WERI-Rb-1 (cell line): ENCODE measurements around the gene CD99.

Experiments used
- DNase-seq: peaks from one replicate; pipeline ENCODE4 v3.0.0-alpha.2; 2020
- H3K27ac ChIP-seq: fragments of 250-450 bp; sonication (Bioruptor Pico); 2 replicates; pipeline ENCODE4 v1.5.1; 2020; ENCODE audit warnings: mild to moderate bottlenecking, moderate library complexity
- H3K27me3 ChIP-seq: fragments of 250-450 bp; sonication (Bioruptor Pico); 2 replicates; pipeline ENCODE4 v1.5.1; 2021; ENCODE audit warnings: mild to moderate bottlenecking, low read depth, moderate library complexity; ENCODE audit not compliant: insufficient read depth, severe bottlenecking
- H3K36me3 ChIP-seq: fragments of 250-450 bp; sonication (Bioruptor Pico); 2 replicates; pipeline ENCODE4 v1.5.1; 2020; ENCODE audit warnings: mild to moderate bottlenecking, moderate library complexity
- H3K4me3 ChIP-seq: 2 replicates; pipeline ENCODE4 v1.5.1; 2011; ENCODE audit warnings: low read depth, mild to moderate bottlenecking, control low read depth, low read length
- H3K9me3 ChIP-seq: fragments of 250-450 bp; sonication (Bioruptor Pico); 2 replicates; pipeline ENCODE4 v1.5.1; 2021; ENCODE audit warnings: mild to moderate bottlenecking, moderate library complexity; ENCODE audit not compliant: severe bottlenecking
- TF ChIP-seq, protein P1 (sequence below): IDR thresholded peaks from 2 replicates; pipeline ENCODE4 v1.5.1; 2011; ENCODE audit warnings: low read depth, mild to moderate bottlenecking, control low read depth, inconsistent platforms, low read length

CD99 gene

DNA sequence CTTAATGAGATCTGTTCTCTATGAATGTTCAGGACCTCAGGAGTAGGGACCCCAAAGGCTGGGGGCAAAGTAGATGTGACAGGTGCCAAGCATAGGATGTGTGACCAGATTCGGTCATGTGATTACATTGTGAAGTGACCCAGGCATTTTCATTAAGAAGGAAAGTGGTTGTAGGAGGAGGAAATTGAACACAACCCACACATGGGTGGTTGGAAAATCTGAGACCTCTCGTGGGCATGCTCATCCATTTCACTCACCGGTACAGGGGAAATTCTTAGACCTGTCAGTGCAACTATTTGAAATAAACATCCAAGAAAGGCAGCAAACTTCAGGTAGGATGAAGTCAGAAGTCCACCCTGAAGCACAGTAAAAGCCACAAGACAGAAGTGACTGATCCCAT lies 43.5 kb upstream of the CD99 start:
- TF ChIP-seq, protein P1, sequence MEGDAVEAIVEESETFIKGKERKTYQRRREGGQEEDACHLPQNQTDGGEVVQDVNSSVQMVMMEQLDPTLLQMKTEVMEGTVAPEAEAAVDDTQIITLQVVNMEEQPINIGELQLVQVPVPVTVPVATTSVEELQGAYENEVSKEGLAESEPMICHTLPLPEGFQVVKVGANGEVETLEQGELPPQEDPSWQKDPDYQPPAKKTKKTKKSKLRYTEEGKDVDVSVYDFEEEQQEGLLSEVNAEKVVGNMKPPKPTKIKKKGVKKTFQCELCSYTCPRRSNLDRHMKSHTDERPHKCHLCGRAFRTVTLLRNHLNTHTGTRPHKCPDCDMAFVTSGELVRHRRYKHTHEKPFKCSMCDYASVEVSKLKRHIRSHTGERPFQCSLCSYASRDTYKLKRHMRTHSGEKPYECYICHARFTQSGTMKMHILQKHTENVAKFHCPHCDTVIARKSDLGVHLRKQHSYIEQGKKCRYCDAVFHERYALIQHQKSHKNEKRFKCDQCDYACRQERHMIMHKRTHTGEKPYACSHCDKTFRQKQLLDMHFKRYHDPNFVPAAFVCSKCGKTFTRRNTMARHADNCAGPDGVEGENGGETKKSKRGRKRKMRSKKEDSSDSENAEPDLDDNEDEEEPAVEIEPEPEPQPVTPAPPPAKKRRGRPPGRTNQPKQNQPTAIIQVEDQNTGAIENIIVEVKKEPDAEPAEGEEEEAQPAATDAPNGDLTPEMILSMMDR: no peak
- no peak for DNase-seq
- Histone ChIP-seq H3K4me3 (no peak overlapping the region), H3K27ac (no peak overlapping the region), H3K27me3 (no peaks in the 10 kb centered on the region), H3K36me3 (no peaks in the 10 kb centered on the region), H3K9me3 (no peaks in the 10 kb centered on the region)

DNA sequence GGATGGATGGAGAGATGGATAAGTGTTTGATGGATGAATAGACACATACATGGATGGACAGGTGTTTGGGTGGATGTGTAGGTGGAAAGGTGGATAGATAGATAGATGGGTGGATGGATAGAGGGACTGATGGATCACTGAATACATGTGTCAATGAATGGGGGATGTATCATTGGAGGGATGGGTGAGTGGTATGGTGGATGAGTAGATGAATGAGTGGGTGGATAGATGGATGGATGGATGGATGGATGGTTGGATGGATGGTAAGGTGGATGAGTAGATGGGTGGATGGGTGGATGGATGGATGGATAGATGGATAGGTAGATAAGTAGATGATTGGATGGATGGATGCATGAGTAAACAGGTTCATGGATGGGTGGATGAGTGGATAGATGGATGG lies 41.1 kb upstream of the CD99 start:
- H3K36me3 ChIP-seq: no peaks in the 10 kb centered on the region
- H3K27ac ChIP-seq: no peak overlapping the region
- H3K9me3 ChIP-seq: no peaks in the 10 kb centered on the region
- no peak for DNase-seq
- TF ChIP-seq, protein P1: no peak
- no peak overlapping the region for H3K4me3 ChIP-seq
- no peaks in the 10 kb centered on the region for H3K27me3 ChIP-seq

DNA sequence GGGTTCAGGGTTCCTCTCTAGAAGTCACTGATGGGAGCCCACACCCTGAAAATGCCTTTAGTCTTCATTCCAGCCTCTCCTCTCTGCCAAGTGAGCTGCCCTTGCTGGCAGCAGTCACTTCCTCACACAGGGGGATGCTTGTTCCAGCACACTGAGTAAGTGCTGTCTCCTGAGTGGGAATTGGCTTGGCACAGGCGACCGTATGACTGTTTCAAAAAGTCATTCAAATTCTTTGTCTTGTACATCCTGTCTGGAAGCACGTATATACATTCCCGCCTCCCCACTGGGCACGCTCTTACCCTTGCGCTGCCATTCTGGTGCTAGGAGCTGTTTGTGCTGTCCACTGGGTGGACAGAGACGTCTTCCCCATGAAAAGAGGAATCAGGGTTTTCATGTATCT lies 40.2 kb upstream of the CD99 start:
- no peaks in the 10 kb centered on the region for H3K27me3 ChIP-seq

DNA sequence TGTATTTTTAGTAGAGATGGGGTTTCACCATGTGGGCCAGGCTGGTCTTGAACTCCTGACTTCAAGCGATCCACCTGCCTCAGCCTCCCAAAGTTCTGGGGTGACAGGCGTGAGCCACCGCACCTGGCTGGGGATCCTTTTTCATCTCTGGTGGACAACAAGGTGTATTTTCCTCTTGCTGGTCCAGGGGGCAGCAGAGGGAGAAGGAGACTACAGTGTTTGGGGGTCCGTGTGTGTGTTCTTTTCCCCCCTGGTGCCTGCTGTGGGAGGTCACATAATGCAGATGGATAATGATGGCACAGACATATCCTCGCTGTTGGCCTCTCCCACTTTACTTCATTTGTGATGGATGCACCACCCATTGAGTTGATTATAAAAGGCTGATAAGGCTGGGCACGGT lies 39.0 kb upstream of the CD99 start:
- no peak for DNase-seq
- Histone ChIP-seq H3K27me3 (no peaks in the 10 kb centered on the region), H3K4me3 (no peak overlapping the region), H3K36me3 (no peaks in the 10 kb centered on the region), H3K9me3 (no peaks in the 10 kb centered on the region), H3K27ac (no peak overlapping the region)
- TF ChIP-seq, protein P1: peak; percentile 47; the same call in 1 of the 2 replicates

More for the DNA sequence above, 40.2 kb upstream of the CD99 start:
- DNase-seq: no peak
- H3K4me3 ChIP-seq: no peak overlapping the region
- no peak overlapping the region for H3K27ac ChIP-seq
- TF ChIP-seq, protein P1: no peak
- no peaks in the 10 kb centered on the region for H3K36me3 ChIP-seq
- no peaks in the 10 kb centered on the region for H3K9me3 ChIP-seq

DNA sequence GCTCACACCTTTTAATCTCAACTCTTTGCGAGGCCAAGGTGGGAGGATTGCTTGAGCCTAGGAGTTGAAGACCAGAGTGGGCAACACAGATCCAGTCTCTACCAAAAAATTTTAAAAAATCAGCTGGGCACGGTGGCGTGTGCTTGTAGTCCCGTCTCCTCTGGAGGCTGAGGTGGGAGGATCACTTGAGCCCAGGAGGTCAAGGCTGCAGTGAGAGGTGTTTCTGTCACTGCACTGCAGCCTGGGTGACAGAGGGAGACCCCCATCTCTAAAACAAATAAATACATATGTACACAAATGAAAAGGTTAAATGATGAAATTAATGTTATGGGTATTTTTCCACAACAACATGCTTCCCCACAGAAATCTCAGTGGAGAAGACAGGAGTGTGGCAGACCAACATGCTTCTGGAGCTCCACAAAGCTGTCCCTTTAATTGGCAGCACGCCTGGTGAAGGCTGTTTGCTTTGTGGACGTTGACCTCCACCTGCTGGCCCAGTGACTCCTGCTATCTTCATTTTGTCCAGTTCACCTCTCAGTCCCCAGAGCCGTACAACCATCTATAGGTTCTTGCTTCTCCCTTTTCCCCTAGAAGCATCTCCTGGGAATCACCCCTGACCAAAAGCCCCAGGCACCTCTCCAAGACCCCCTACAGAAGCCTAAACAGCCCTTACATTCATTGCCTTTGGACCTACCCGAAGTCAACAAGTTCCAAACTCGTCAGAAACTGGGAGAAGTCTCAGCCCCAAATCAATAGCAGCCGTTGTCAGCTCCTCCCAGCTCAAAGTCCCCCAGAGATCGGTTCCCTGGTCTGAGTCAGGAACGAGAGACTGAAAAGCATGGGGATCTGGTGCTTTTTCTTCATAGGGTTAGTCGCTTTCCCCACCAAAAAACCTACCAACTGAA lies 36.4 kb upstream of the CD99 start:
- Histone ChIP-seq H3K4me3 (no peak overlapping the region), H3K36me3 (no peaks in the 10 kb centered on the region), H3K9me3 (no peaks in the 10 kb centered on the region), H3K27ac (no peak overlapping the region), H3K27me3 (no peaks in the 10 kb centered on the region)
- no peak for DNase-seq
- TF ChIP-seq, protein P1: no peak
